GM21390 (cell line): ENCODE data around the gene SCN2A.
"Not testable (repeated sequence)": the region's sequence is repeated elsewhere in the genome, so short reads cannot be mapped to it uniquely, and the experiment has no call there.

Experiments used
- ATAC-seq: cut with Tn5 transposase; IDR thresholded peaks from one replicate; pipeline ENCODE4 v1.9.1; 2021; ENCODE audit not compliant: unreplicated experiment

The SCN2A gene

GRCh38 chr2:165251366-165251765 is 12.2 kb downstream of the SCN2A start:
- no peak for ATAC-seq

- ATAC-seq, result no peak
Measured at GRCh38 chr2:165253178-165253577, 14.0 kb downstream of the SCN2A start.

GRCh38 chr2:165256618-165257017 is 17.4 kb downstream of the SCN2A start:
- ATAC-seq, result no peak

- not testable (repeated sequence) for ATAC-seq
Measured at GRCh38 chr2:165260347-165260746, 21.1 kb downstream of the SCN2A start.

GRCh38 chr2:165268754-165269153 is 29.5 kb downstream of the SCN2A start:
- no peak for ATAC-seq

GRCh38 chr2:165273176-165273575 is 34.0 kb downstream of the SCN2A start:
- no peak for ATAC-seq

GRCh38 chr2:165274698-165275097 is 35.5 kb downstream of the SCN2A start:
- ATAC-seq, result no peak

- ATAC-seq, result no peak
Measured at GRCh38 chr2:165275932-165276331, 36.7 kb downstream of the SCN2A start.

- ATAC-seq, result no peak
Measured at GRCh38 chr2:165277295-165277694, 38.1 kb downstream of the SCN2A start.

GRCh38 chr2:165277860-165278656 is 38.8 kb downstream of the SCN2A start:
- no peak for ATAC-seq

GRCh38 chr2:165280356-165280755 is 41.1 kb downstream of the SCN2A start:
- ATAC-seq, result no peak

- ATAC-seq, result no peak
Measured at GRCh38 chr2:165281387-165281786, 42.2 kb downstream of the SCN2A start.

- no peak for ATAC-seq
Measured at GRCh38 chr2:165283342-165283741, 44.1 kb downstream of the SCN2A start.

GRCh38 chr2:165287094-165287778 is 48.0 kb downstream of the SCN2A start:
- ATAC-seq, result no peak

- ATAC-seq, result no peak
Measured at GRCh38 chr2:165289069-165289468, 49.9 kb downstream of the SCN2A start.

GRCh38 chr2:165293440-165294420 is 54.5 kb downstream of the SCN2A start:
- peak; percentile 100 for ATAC-seq

GRCh38 chr2:165294912-165295311 is 55.7 kb downstream of the SCN2A start:
- no peak for ATAC-seq

- ATAC-seq, result no peak
Measured at GRCh38 chr2:165295643-165296042, 56.4 kb downstream of the SCN2A start.

- no peak for ATAC-seq
Measured at GRCh38 chr2:165305391-165306096, 66.3 kb downstream of the SCN2A start.

- ATAC-seq, result no peak
Measured at GRCh38 chr2:165307317-165307716, 68.1 kb downstream of the SCN2A start.

- no peak for ATAC-seq
Measured at GRCh38 chr2:165311949-165312348, 72.7 kb downstream of the SCN2A start.
